HCEC 1CT (cell line): ENCODE results near the gene KRTAP4-9.
"Not testable (repeated sequence)": the region's sequence is repeated elsewhere in the genome, so short reads cannot be mapped to it uniquely, and the experiment has no call there.

ENCODE experiments used
- DNase-seq: peaks from one replicate; pipeline ENCODE4 v3.0.0-alpha.2; 2017

Gene KRTAP4-9

DNA sequence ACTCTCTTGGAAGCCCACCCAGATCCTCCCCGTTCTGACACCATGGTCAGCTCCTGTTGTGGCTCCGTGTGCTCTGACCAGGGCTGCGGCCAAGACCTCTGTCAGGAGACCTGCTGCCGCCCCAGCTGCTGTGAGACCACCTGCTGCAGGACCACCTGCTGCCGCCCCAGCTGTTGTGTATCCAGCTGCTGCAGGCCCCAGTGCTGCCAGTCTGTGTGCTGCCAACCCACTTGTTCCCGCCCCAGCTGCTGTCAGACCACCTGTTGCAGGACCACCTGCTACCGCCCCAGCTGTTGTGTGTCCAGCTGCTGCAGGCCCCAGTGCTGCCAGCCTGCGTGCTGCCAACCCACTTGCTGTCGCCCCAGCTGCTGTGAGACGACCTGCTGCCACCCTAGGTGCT lies at the start of gene KRTAP4-9:
Gene KRTAP4-9 (plus strand): TSS at position 43 of the 400 bp plus-strand sequence. CDS start 0 bp downstream, at position 43.
- DNase-seq, result not testable (repeated sequence)

DNA sequence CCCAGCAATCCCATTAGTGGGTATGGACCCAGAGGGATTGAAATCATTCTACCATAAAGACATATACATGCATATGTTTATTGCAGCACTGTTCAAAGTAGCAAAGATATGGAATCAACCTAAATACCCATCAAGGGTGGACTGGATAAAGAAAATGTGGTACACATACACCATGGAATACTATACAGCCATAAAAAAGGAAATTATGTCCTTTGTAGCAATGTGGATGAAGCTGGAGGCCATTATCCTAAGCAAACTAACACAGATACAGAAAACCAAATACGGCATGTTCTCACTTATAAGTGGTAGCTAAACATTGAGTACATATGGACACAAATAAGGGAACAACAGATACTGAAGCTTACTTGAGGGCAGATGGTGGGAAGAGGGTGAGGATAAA lies 47.6 kb upstream of the KRTAP4-9 start:
- DNase-seq, result no peak

DNA sequence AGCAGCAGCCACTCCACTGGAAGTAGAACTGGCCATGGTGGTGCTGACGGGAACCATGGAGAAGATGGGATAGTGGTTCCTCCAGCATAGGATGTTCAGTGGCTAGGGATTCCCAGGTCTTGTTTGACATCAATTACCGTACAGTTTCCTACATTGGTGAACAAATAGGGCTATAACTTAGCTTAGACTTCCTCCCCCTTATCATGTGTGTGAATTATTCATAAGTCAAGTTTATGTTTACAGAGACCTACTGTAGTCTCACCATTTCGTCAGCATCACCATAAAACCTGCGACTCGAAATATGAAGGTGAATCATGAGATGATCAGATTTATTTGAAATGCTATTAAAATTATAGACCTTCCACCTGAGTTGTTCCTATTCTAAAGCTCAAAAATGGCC lies 46.4 kb upstream of the KRTAP4-9 start:
- peak; percentile 77 for DNase-seq

DNA sequence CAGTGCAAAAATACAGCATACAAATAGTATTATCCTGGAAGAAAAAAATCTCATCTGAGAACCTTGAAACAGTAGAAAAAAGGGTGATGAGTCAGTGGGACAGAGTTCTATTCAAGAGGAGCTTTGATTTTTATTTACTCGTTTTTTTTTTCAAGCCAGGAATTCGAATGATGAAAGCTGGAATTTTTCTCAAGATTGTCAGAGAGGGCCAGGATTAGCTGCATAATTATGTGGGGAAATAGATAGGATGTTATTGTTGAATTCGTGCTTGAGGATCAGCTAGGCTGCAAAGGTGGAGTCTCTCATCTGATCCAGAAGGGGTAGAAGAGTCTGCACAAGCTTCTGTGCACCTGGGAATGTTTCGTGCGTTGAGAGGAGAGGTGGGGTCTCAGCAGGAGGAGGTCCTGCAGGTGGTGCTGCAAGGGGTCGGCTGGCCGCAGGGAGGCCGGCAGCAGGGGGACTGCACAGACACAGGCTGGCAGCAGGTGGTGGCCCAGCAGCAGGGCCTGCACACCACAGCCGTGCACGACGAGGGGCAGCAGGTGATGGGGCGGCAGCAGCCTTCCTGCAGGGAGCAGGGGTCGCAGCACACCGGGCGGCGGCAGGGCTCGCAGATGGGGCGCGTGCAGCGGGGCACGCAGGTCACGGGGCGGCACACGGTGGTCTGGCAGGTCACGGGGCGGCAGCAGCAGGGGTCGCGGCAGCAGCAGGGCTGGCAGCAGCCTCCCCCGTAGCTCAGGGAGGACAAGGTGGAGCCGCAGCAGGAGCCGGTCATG lies 45.7 kb upstream of the KRTAP4-9 start:
- DNase-seq, result peak; percentile 94

DNA sequence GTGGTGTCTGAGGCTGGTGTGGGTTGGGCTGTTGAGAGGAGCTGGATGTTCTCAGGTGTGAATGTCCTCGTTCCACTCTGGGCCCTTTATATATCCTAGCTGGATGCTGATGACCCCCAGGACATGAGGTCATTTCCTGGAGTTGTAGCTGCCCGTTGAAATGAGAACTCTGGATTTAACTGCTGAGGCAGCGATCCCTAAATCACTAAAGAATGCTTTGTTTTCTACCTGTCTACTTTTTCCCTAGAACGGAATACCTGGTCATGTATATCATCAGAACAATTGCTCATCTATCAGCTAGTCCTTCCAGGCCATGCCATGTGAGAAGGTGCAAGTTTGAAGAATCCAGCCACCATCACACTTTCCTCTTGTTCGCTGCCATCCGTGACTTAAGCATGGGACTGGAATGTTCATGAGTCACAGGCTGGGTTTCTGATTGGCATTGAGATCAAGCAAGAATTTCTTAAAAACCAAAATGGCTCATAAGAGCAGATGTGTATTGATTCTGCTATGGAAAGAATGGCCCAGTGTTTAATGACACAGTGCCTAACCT lies 45.1 kb upstream of the KRTAP4-9 start, which contains the start of gene KRTAP2-3:
Gene KRTAP2-3 (minus strand): TSS at position 63 of the 553 bp plus-strand sequence. CDS start 64 bp downstream, outside the sequence.
- peak; percentile 98 for DNase-seq

DNA sequence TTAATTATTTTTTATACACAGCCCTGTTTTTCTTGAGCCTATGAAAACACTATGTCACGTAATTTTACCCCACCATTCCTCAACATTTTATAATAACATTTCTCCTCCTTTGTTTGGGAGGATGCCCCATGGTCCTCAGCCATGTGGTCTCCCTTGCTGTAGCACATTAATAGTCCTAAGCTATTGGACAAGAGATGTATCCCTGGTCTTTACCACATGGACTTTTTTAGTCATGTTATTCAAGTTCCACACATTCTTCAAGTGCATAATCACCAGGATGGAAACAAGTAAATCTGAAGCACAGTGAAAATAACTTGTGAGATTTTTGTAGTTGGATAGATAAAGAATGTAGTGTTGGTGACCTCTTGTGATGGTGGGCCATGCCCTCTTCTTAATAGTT lies 43.2 kb upstream of the KRTAP4-9 start:
- peak; percentile 95 for DNase-seq

DNA sequence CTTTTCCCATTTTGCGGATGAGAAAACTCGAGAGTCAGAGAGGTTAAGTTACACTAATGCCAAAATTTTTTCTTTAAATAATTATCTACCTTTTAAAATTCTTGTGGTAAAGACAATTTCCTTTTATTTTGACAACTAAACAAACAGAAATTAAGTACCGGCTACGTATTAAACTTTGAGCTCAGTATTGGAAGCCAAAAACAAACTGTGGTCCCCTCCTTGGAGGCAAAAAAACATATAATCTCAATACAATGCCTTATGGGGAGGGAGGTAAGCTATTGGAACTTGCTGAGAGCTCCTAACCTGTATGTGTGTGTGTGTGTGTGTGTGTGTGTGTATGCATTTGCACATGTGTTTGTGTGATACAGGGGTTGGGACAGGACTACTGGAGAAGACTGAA lies 41.7 kb upstream of the KRTAP4-9 start:
- no peak for DNase-seq

DNA sequence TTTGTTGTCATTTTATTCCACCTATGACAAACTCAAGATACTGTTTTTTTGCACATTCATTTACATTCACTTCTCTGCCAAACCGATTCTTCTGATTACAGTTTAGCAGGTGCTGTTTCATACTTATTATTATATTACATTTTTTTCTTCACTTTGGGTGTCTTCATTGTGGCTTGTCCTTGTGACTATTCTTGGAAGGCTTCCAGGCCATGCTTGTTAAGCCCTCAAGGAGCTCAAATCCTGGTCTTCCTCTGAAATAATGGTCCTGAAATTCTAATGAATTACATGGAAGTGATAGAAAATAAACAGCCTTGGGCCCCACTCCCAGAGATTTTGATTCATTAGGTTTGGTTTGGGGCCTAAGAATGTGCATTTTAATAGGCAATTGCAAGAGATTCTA lies 40.9 kb upstream of the KRTAP4-9 start:
- no peak for DNase-seq

DNA sequence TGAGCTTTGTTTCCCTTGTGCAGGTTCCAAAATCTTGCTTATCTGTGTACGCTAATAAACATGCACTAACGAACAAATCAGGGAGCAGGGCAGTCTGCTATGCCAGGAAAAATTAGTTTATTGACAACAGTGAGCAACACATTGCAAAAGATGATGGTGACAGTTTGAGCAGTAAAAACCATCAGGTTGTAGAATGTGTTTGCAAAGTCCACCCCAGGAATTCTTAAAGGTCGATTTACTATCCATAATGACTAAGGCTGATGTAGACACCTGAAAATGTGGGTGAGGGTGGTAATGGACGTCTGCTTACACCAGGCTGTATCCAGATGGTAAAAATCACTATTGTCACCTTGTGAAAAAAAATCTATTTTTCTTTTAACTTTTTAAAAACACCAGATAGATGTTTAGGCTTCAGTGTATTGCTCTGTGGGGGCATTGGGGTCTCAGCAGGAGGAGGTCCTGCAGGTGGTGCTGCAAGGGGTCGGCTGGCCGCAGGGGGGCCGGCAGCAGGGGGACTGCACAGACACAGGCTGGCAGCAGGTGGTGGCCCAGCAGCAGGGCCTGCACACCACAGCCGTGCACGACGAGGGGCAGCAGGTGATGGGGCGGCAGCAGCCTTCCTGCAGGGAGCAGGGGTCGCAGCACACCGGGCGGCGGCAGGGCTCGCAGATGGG lies 40.0 kb upstream of the KRTAP4-9 start:
- not testable (repeated sequence) for DNase-seq

DNA sequence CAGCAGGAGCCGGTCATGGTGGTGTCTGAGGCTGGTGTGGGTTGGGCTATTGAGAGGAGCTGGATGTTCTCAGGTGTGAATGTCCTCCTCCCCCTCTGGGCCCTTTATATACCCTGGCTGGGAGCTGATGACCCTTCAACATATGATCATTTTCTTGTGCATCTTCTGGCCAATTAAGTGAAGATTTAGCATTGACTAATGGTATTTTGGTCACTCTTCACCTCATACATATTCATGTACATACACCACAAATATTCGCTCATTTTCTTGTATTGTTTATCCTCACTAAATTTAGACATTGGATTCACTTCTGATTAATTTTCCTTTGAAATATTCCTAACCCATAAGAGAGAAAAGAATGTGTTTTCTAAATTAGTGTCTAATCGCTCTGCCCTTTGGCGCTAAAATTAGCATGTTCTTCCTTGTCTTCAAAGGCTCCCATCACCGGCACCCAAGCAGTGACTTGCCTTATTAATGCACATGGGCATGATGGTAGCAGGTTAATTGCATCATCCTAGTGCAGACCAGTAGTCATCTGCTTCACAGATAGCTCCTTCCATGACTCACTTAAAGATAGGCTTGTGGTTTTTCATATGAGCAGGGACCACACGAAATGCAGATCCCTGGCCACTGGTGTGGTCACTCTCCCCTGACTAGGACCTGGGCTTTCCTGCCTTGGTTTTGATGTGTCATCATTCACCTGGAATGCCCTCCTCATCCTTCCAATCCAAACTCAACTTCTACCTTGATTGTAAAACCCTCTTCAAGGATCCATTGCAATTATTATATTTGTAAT lies 39.2 kb upstream of the KRTAP4-9 start, which contains the start of gene KRTAP2-4:
Gene KRTAP2-4 (minus strand): TSS at position 51 of the 796 bp plus-strand sequence. CDS start 34 bp downstream, at position 17.
- peak; percentile 94 for DNase-seq

DNA sequence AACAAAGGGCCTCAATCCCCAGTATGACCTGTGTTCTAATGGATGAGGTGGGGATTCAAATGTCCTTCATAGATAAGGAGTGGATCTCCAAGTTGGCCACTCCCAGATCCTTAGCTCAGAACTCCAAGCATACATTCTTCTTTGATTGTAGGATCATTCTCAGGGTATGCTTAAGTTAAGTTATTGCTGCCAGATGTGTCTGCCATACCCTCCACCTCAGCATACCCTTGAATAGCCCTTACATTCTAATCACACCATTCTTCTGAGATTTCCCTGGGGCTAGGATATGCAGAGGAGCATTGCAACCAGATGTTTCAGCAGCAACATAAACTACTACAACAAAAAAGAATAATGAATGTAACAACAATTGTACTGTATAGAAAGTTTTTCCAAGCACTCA lies 37.9 kb upstream of the KRTAP4-9 start:
- DNase-seq, result no peak

DNA sequence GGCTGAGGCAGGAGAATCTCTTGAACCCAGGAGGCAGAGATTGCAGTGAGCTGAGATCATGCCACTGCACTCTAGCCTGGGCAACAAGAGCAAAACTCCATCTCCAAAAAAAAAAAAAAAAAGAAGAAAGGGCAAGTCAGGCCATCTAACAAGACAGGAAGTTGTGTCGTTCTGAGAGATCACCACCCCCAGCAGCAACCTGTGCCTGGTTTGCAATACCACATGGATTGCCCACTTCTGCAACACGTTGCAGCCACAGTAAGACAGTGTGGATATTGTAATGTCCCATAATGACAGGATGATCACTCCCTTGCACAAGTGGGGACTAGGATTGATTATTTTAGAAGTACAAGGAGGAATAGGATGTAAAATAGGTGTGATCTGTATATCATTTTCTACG lies 36.2 kb upstream of the KRTAP4-9 start:
- DNase-seq, result no peak

DNA sequence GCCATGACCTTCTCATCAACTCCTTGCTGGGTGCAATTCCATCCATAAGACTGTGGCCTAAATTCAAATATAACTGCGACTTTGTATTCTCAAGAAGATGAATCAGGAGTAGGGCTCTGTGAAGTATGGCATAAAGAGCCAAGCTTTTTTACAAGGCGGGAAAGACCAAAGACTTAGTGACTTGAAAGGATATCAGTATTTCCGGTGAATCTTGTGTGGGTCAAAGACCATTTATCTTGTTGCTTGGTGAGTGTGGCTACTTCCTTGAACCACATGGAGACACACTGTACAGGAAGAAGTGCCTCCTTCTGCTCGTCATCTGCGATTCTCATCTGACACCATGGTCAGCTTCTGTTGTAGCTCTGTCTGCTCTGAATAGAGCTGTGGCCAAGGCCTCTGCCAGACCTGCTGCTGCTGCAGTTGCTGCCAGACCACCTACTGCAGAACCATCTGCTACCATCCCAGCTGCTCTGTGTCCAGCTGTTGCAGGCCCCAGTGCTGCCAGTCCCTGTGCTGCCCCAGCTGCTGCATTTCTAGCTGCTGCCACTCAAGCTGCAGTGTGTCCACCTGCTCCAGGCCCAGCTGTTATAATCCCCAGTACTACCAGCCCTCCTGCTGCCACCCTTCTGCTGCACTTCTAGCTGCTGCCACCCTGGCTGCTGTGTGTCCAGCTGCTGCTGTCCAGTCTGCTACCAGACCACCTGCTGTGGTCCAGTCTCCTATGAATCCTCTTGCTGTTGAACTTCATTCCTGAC lies 33.4 kb upstream of the KRTAP4-9 start:
- no peak for DNase-seq

DNA sequence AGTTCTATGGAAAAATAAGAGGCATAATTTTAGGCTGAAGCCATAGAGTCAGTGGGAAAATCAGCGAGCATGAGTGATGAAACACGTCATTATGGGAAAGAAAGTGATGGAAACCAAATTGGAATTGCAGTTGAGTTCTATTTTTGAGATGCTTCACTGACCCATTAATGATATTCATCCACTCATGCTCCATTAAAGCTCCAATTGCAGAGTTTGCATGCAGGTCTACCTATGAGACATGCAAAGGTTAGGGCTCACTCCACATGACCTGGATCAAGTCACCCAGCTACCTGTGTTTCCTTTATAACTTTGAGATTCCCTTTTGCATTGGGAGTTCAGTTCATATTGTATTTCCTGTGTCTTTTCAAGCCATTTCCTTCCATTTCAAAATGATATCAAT lies 31.5 kb upstream of the KRTAP4-9 start:
- DNase-seq, result no peak

DNA sequence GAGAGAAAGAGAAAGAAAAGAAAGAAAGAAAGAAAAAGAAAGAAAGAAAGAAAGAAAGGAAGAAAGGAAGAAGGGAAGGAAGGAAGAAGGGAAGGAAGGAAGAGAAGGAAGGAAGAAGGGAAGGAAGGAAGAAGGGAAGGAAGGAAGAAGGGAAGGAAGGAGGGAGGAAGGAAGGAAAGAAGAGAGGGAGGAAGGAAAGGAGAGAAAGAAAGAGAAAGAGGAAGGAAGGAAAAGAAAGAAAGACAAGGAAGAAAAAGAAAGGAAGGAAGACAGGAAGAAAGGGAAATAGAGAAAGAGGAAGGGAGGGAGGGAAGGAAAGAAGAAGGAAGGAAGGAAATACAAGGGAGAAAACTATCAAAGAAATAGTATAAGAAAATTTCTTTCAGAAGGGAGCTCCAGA lies 28.4 kb upstream of the KRTAP4-9 start:
- no peak for DNase-seq

DNA sequence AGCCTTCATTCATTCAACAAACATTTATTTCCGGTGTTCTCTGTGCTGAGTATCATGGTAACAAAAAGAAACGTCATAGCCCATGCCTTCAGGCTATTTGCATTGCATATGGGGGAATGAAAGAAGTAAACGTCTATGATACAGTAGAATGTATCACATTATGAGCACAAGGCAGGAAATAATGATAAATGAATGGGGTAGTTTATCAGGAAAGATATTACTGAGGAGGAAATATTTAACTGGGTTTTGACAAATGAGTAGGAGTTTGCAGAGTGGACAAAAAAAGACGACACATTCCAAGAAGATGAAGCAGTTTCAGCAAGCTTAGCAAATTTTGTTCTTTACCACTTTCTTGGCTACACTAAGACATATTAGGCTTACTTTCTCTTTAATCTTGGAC lies 22.6 kb upstream of the KRTAP4-9 start:
- DNase-seq, result peak; percentile 24

DNA sequence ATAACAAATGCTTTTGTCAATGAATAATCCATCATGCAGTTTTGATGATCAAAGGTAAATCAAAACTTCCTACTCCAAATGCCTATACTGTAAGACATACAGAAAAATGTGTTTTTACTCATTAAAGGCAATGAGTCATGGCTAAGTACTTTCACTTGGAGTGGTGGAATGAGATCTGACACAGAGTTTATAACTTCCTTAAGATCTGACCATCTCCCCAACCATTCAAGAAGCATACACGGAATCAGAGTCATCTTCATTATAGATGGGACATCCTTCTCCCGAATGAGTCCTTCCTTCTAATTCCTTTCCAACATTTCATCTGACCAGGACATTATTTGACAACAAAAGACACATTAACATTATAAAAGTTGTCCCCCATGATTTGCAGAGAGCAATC lies 21.8 kb upstream of the KRTAP4-9 start:
- DNase-seq, result peak; percentile 65

DNA sequence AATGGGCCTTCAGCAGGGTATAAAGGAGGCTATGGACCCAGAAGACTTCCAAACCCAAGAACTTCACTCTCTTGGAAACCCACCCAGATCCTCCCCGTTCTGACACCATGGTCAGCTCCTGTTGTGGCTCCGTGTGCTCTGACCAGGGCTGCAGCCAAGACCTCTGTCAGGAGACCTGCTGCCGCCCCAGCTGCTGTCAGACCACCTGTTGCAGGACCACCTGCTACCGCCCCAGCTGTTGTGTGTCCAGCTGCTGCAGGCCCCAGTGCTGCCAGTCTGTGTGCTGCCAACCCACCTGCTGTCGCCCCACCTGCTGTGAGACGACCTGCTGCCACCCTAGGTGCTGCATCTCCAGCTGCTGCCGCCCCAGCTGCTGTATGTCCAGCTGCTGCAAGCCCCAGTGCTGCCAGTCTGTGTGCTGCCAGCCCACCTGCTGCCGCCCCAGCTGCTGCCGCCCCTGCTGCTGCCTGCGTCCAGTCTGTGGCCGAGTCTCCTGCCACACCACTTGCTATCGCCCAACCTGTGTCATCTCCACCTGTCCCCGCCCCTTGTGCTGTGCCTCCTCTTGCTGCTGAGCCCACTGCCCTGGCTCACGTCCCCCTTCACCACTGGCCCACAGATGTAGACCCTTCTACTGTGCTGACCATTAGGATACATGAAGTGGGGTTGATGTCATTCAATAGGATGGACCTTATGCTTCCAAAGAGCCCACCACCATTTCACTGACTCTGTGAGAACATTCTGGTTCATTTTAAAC lies 20.9 kb upstream of the KRTAP4-9 start, which contains the start of gene KRTAP4-7:
Gene KRTAP4-7 (plus strand): TSS at position 51 of the 757 bp plus-strand sequence. CDS start 57 bp downstream, at position 108.
- DNase-seq, result not testable (repeated sequence)

DNA sequence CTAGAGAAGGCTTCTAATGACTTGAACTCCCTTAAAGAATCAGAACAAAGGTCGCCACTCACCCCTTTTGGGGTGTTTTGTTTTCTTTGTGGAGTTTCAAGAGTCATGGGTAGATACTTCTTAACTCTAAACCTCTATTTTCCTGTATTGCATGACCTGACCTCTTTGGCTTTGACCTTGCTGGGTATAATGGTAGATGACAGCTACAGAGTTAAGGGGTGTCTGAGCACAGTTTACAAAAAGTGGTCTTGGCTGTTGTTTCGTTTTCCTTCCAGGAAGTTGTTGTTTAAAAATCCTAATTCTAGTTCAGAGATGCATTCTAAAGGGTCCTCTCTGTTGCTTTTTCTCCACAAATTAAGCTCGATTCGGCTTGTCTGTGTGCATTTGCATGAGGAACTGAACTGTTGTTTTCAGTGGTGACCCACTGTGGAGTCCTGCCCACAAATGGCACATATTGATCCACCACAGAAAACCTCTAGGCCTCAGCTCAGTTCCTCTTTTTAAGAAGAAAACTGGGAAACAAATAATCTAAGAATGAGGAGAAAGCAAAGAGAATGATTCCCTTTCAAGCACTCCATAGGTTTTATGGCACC lies 16.3 kb upstream of the KRTAP4-9 start:
- not testable (repeated sequence) for DNase-seq

DNA sequence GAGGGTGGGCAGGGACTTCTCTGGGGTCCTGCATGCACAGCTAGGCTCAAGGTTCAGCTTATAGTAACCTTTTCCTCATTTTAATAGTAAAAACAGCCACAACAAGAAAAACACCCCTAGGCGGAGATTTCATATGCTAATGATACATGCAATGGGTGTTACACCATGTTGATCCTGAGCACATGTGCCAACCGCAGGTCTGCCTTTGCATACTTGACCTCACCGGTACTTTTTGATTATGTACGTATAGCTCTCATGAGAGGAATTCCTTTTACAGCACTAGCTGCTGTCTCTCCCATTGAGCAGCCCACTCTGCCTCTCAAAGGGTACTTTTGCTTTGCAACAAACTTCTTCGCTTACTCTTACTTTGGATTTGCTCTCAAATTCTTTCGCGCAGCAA lies 9.1 kb upstream of the KRTAP4-9 start:
- no peak for DNase-seq

DNA sequence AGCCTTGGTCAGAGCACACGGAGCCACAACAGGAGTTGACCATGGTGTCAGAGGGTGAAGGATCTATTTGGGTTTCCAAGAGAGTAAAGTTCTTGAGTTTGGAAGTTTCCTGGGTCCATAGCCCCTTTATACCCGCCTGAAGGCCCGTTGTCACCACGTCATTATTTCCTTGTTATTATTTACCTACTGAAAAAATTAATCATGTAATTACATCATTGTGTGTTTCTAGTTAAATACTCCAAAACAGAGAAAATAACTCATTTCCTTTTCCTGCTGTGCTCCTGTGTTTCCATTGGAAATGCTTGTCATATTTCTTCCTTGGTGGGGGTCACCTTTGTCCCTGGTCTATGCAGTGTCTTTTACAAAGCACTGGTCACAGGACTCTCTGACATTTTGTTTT lies 7.1 kb upstream of the KRTAP4-9 start, which contains the start of gene KRTAP4-8:
Gene KRTAP4-8 (minus strand): TSS at position 101 of the 400 bp plus-strand sequence. CDS start 58 bp downstream, at position 43.
- DNase-seq, result no peak
